Lower lobe of right lung (tissue), 2 donors: ENCODE data around the gene ATP8A1. TPM values are rescaled to one million over a fixed set of nuclear protein-coding genes. Genes with fewer than 3 reads are reported as not detected.

ENCODE experiments used
- ATAC-seq, 2 donors: fragments of 200-7000 bp; cut with Tn5 transposase; one replicate each; pipeline ENCODE4 v1.9.1; 2020 to 2022; ENCODE audit warnings: mild to moderate bottlenecking in 2 of 2, moderate library complexity in 2 of 2
- DNase-seq: peaks from one replicate; pipeline ENCODE4 v3.0.0-alpha.2; 2020
- H3K27ac ChIP-seq: fragments of 200-600 bp; one replicate; pipeline ENCODE4 v1.8.0; 2022
- H3K27me3 ChIP-seq: fragments of 200-600 bp; one replicate; pipeline ENCODE4 v1.8.0; 2022; ENCODE audit warnings: low read depth
- H3K36me3 ChIP-seq: fragments of 200-600 bp; one replicate; pipeline ENCODE4 v1.8.0; 2022; ENCODE audit warnings: mild to moderate bottlenecking
- H3K4me1 ChIP-seq: fragments of 200-600 bp; one replicate; pipeline ENCODE4 v1.8.0; 2022
- H3K4me3 ChIP-seq: fragments of 200-600 bp; one replicate; pipeline ENCODE4 v1.8.0; 2022; ENCODE audit warnings: mild to moderate bottlenecking
- H3K9me3 ChIP-seq: fragments of 200-600 bp; one replicate; pipeline ENCODE4 v1.8.0; 2022
- CTCF ChIP-seq: fragments of 200-600 bp; IDR thresholded peaks from one replicate; pipeline ENCODE4 v1.8.0; 2022; ENCODE audit warnings: antibody characterized with exemption, mild to moderate bottlenecking
- intact Hi-C: fragments of 100-400 bp; cut with DNase I; formaldehyde crosslinking; loops from one replicate; pipeline ENCODE4 v1.11.0; 2022
- total RNA-seq: library from RNA; stranded (reverse); fragmentation: NEBNext Ultra II Directional; extraction: Animal tissue kit (Norgen Biotek cat#: 25700); gene quantifications from one replicate; pipeline ENCODE4 v1.2.1, GENCODE V29; 2021
- donor health status: DM: no; HTN: yes; CAD: no; lungs with severe emphysema.

ATP8A1 gene
- total RNA-seq, 1 donor from 2014 or later, result 84.7 TPM

DNA sequence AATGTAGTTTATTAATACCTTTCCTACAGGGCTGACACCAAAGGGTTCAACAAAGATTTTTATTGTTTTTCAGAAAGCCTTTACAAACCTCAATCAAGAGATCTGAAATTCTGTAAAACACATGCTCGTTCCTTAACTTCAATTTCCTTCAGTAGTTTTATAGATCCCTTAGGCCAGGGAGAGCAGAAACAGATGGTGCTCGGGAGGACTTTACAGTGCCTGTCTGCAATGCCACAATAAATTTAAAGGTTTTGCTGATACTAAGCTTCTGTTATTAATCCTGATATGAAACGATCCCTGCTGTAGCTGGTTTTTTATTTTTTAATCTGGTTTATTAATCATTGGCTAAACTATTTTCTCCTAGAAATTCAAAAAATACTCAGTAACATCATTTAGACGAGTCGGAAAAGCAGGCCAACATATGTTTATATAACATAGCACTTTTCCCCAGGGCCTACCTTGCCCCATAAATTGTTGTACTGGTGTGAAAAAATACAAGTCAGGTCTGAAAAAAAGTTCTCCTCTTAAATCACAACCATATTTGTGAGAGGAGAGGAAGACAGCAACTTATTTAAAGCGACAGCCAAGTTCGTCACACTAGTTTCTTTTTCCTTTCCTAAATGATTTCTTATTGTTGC lies 219.9 kb downstream of the ATP8A1 start:
- no peaks in the 10 kb centered on the region for H3K4me1 ChIP-seq
- no peaks in the 10 kb centered on the region for H3K27me3 ChIP-seq
- no peak overlapping the region for H3K27ac ChIP-seq
- no peak overlapping the region for H3K4me3 ChIP-seq
- H3K36me3 ChIP-seq, result peaks cover 13% of the 10 kb centered on the region
- DNase-seq (no peak), ATAC-seq (no peak)
- H3K9me3 ChIP-seq, result no peaks in the 10 kb centered on the region
- no peak for TF ChIP-seq CTCF
- intact Hi-C loops, result no loop called here

- intact Hi-C loops, result no loop called here
These were observed 228.9 kb downstream of the ATP8A1 start for GRCh38 chr4:42428036-42428435.

GRCh38 chr4:42425146-42426065 lies 231.5 kb downstream of the ATP8A1 start:
- intact Hi-C loops, result no loop called here
- Histone ChIP-seq H3K27me3 (no peaks in the 10 kb centered on the region), H3K4me1 (no peaks in the 10 kb centered on the region), H3K9me3 (no peaks in the 10 kb centered on the region), H3K4me3 (no peak overlapping the region), H3K36me3 (peaks cover 46% of the 10 kb centered on the region), H3K27ac (no peak overlapping the region)
- ATAC-seq, result no peak
- TF ChIP-seq CTCF, result no peak
- no peak for DNase-seq

More at GRCh38 chr4:42428036-42428435, 228.9 kb downstream of the ATP8A1 start:
- ATAC-seq (no peak), DNase-seq (no peak)
- no peak for TF ChIP-seq CTCF
- H3K27me3 ChIP-seq, result no peaks in the 10 kb centered on the region
- H3K4me1 ChIP-seq, result no peaks in the 10 kb centered on the region
- H3K36me3 ChIP-seq, result peaks cover 21% of the 10 kb centered on the region
- H3K27ac ChIP-seq, result no peak overlapping the region
- no peak overlapping the region for H3K4me3 ChIP-seq
- H3K9me3 ChIP-seq, result no peaks in the 10 kb centered on the region

DNA sequence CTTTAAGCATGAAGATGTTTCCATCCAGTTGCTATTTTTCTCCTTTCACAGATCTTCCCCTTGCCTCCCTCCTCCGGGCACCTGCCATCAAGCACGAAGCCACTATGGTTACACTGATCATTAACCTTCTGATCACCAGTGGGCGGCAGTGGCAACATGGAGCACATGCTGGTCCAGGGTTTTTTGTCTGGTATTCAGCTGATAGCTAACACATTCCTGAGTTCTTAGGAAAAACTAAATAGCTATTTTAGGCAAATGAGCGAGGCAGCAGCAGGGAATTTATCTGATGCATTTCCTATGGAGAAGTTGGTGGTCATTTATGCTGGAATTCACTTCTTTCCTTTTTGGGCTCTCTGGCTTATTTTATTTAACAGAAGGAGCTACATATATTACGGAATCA lies 236.8 kb downstream of the ATP8A1 start:
- TF ChIP-seq CTCF, result no peak
- Histone ChIP-seq H3K4me3 (no peak overlapping the region), H3K27ac (no peak overlapping the region), H3K9me3 (no peaks in the 10 kb centered on the region), H3K27me3 (no peaks in the 10 kb centered on the region), H3K36me3 (peaks cover 70% of the 10 kb centered on the region), H3K4me1 (no peaks in the 10 kb centered on the region)
- no peak for ATAC-seq
- no peak for DNase-seq
- intact Hi-C loops, result no loop called here

DNA sequence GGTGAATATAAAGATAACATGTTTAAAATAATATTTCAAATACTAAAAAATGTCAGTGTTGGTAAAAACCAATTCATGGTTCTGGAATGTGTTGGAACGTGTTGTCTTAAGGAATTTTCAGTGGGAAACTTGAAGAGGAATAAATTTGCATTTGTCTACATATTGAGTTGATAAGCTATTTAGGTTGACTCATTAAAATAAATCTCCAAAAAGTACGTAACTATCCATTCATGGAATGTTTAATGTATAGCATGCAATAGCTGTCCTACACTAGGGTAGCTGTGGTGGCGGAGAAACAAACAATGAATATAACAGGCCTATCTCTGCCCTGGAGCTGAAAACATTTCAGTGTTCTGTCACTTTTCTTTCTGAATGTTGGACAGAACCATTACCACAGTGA lies 239.4 kb downstream of the ATP8A1 start:
- Histone ChIP-seq H3K27me3 (no peaks in the 10 kb centered on the region), H3K4me3 (no peak overlapping the region), H3K9me3 (no peaks in the 10 kb centered on the region), H3K36me3 (peaks cover 85% of the 10 kb centered on the region), H3K4me1 (no peaks in the 10 kb centered on the region), H3K27ac (no peak overlapping the region)
- DNase-seq (no peak), ATAC-seq (no peak)
- intact Hi-C loops, result no loop called here
- TF ChIP-seq CTCF, result no peak
